Naive thymus-derived CD4-positive, alpha-beta T cell (primary cell): ENCODE results near the gene DDX10. TPM values are rescaled to one million over a fixed set of nuclear protein-coding genes. Genes with fewer than 3 reads are reported as not detected.
A peak's percentile ranks its signal among the peaks of the same experiment; 100 is the strongest.
"Not testable (repeated sequence)": the region's sequence is repeated elsewhere in the genome, so short reads cannot be mapped to it uniquely, and the experiment has no call there.

ENCODE experiments used
- ATAC-seq: fragments of 150-1000 bp; cut with Tn5 transposase; 2 replicates; pipeline ENCODE4 v1.10.0; 2021; ENCODE audit warnings: mild to moderate bottlenecking, moderate library complexity
- CTCF ChIA-PET: fragments of 350-600 bp; sonication (Branson Sonifier 250); formaldehyde crosslinking; loops from one replicate; lab custom pipeline; 2021; ENCODE audit warnings: antibody characterized with exemption; lab: Charles Lee
- POLR2A ChIA-PET: fragments of 350-600 bp; sonication (Branson Sonifier 250); formaldehyde crosslinking; loops from one replicate; lab custom pipeline; 2021; ENCODE audit warnings: antibody characterized with exemption, inconsistent platforms; lab: Charles Lee
- DNase-seq, 9 donors: peaks; one replicate each; pipeline versions ENCODE4 v3.0.0 to v3.0.0-alpha.2; 2020 to 2022; ENCODE audit warnings: mixed read lengths in 1 of 9
- H3K27ac ChIP-seq: one replicate; pipeline ENCODE4 v1.7.0; 2013; ENCODE audit warnings: mild to moderate bottlenecking, low read depth, low read length, moderate library complexity
- H3K27me3 ChIP-seq, 2 donors: one replicate each; pipeline ENCODE4 v1.7.0; 2013; ENCODE audit warnings: low read length in 2 of 2, mild to moderate bottlenecking in 2 of 2, moderate library complexity in 2 of 2; ENCODE audit not compliant: control insufficient read depth in 2 of 2, insufficient read depth in 2 of 2
- H3K36me3 ChIP-seq, 3 experiments: 1 replicate in 2 of 3; 2 replicates in 1 of 3; pipeline ENCODE4 v1.7.0; 2013; ENCODE audit warnings: low read length in 3 of 3, mild to moderate bottlenecking in 3 of 3, moderate library complexity in 1 of 3; ENCODE audit not compliant: insufficient read depth in 3 of 3, control insufficient read depth in 2 of 3
- H3K4me1 ChIP-seq, 2 donors: one replicate each; pipeline ENCODE4 v1.7.0; 2013; ENCODE audit warnings: low read length in 2 of 2, mild to moderate bottlenecking in 2 of 2, moderate library complexity in 1 of 2; ENCODE audit not compliant: control insufficient read depth in 2 of 2, insufficient read depth in 2 of 2
- H3K4me3 ChIP-seq: 2 replicates; pipeline ENCODE4 v1.7.0; 2013; ENCODE audit warnings: mild to moderate bottlenecking, low read length
- H3K9me3 ChIP-seq, 3 experiments: 1 replicate in 2 of 3; 2 replicates in 1 of 3; pipeline ENCODE4 v1.7.0; 2013; ENCODE audit warnings: low read length in 3 of 3; ENCODE audit not compliant: control insufficient read depth in 2 of 3
- H3K27ac Mint-ChIP-seq, 9 donors: one replicate each; pipeline ENCODE4 v1.8.0; 2020 to 2022; ENCODE audit warnings: mixed read lengths in 9 of 9, mild to moderate bottlenecking in 8 of 9, moderate library complexity in 5 of 9, inconsistent platforms in 2 of 9
- H3K27me3 Mint-ChIP-seq, 5 donors: one replicate each; pipeline ENCODE4 v1.8.0; 2021 to 2022; ENCODE audit warnings: mixed read lengths in 5 of 5, mild to moderate bottlenecking in 1 of 5
- H3K36me3 Mint-ChIP-seq, 5 donors: one replicate each; pipeline ENCODE4 v1.8.0; 2020 to 2022; ENCODE audit warnings: mixed read lengths in 5 of 5, mild to moderate bottlenecking in 3 of 5, inconsistent platforms in 1 of 5
- H3K4me1 Mint-ChIP-seq, 7 donors: one replicate each; pipeline ENCODE4 v1.8.0; 2020 to 2022; ENCODE audit warnings: mixed read lengths in 7 of 7, mild to moderate bottlenecking in 3 of 7, inconsistent platforms in 1 of 7
- H3K4me3 Mint-ChIP-seq, 10 donors: one replicate each; pipeline ENCODE4 v1.8.0; 2020 to 2022; ENCODE audit warnings: mild to moderate bottlenecking in 10 of 10, mixed read lengths in 10 of 10, moderate library complexity in 6 of 10, inconsistent platforms in 2 of 10
- H3K9me3 Mint-ChIP-seq, 11 donors: one replicate each; pipeline ENCODE4 v1.8.0; 2020 to 2022; ENCODE audit warnings: mixed read lengths in 11 of 11, mild to moderate bottlenecking in 4 of 11, inconsistent platforms in 1 of 11, moderate library complexity in 1 of 11
- intact Hi-C, 2 donors: fragments of 100-400 bp; cut with micrococcal nuclease; formaldehyde crosslinking; loops; one replicate each; pipeline ENCODE4 v1.15.1; 2023
- polyA plus RNA-seq, 2 donors: library from polyadenylated mRNA; unstranded; fragments of 300-500 nt; fragmentation: Illumina TruSeq; gene quantifications; one replicate each; pipeline ENCODE4 v1.2.3, GENCODE V29; 2021
- total RNA-seq, 6 experiments: library from RNA in 5 of 6; stranded (reverse) in 5 of 6; gene quantifications; 1 replicate in 5 of 6; 2 replicates in 1 of 6; pipeline ENCODE4 v1.2.3 and lab custom pipeline; 2021 to 2026

Gene DDX10
- total and polyA plus RNA-seq, 7 experiments from 2014 or later = 14.8 to 34.6 (median 22.4) TPM

DNA sequence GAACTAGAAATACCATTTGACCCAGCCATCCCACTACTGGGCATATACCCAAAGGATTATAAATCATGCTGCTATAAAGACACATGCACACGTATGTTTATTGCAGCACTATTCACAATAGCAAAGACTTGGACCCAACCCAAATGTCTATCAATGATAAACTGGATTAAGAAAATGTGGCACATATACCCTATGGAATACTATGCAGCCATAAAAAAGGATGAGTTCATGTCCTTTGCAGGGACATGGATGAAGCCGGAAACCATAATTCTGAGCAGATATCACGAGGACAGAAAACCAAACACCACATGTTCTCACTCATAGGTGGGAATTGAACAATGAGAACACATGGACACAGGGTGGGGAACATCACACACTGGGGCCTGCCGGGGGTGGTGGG lies 114.3 kb downstream of the DDX10 start:
- H3K27me3 ChIP-seq, H3K4me3 ChIP-seq, H3K36me3 ChIP-seq, H3K27me3 Mint-ChIP-seq, ATAC-seq, H3K4me3 Mint-ChIP-seq, H3K9me3 ChIP-seq, H3K27ac ChIP-seq, H3K27ac Mint-ChIP-seq, POLR2A ChIA-PET, DNase-seq, H3K4me1 ChIP-seq, CTCF ChIA-PET, intact Hi-C loops: not testable (repeated sequence)
- Mint-ChIP-seq H3K9me3 (peaks cover 0 to 17% (median 7%) of the 10 kb centered on the region in 11 donors), H3K36me3 (peaks cover 0 to 49% (median 29%) of the 10 kb centered on the region in 5 donors), H3K4me1 (peaks cover 2 to 18% (median 8%) of the 10 kb centered on the region in 7 donors)

DNA sequence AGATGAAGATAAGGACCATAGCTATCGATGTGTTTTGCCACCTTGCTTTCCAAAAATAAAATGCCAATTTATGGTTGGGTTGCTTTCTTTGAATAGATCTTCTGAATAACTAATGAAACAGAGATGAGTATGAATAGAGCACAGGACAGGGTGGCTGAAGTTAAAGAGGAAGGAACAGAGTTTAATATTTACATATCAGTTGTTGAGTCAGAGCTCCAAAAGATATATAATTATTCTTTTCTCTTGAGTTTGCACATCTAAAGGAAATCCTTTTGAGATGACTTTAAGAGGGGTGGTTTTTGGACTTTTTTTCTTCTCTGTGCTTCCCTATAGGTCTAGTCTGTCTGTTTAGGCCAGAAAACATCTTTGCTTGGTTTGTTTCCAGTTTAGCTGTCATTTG lies 115.2 kb downstream of the DDX10 start:
- H3K4me1 ChIP-seq = no peaks in the 10 kb centered on the region
- no peaks in the 10 kb centered on the region for H3K27me3 ChIP-seq
- H3K4me1 Mint-ChIP-seq = peaks cover 8 to 27% (median 18%) of the 10 kb centered on the region in 7 donors
- DNase-seq (no peak), ATAC-seq (no peak)
- no peak overlapping the region for H3K27ac ChIP-seq
- H3K27me3 Mint-ChIP-seq = no peaks in the 10 kb centered on the region
- intact Hi-C loops = no loop called here
- H3K27ac Mint-ChIP-seq = no peak overlapping the region
- peaks cover 0 to 15% (median 7%) of the 10 kb centered on the region in 11 donors for H3K9me3 Mint-ChIP-seq
- CTCF ChIA-PET = interaction anchor here (0.6 kb wide), 1 partner anchor 831 kb away, joined by 3 read pairs; no protein-coding TSS in a partner anchor
- H3K36me3 Mint-ChIP-seq = peaks cover 0 to 39% (median 25%) of the 10 kb centered on the region in 5 donors
- POLR2A ChIA-PET = no interaction called here
- H3K36me3 ChIP-seq = no peaks in the 10 kb centered on the region
- no peak overlapping the region for H3K4me3 ChIP-seq
- no peaks in the 10 kb centered on the region for H3K9me3 ChIP-seq
- no peak overlapping the region for H3K4me3 Mint-ChIP-seq

DNA sequence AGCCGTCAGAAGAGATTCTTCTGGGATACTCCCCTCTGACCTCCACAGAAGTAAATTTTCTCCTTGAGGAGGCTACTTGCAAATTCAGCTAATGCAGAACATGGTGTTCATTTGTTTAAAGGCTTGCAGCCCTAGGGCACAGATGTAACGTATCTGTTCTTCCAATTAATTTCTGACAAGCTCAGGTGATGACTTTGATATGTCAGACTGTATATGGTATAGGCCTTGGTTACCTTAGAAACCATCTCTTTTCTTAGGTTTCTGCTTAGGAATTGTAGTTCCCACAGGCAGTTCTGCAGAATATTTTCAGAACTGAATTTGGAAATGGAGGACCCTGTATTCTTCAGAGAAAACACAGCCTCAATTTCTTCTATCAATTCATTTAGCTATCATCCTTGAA lies 117.1 kb downstream of the DDX10 start:
- no peak overlapping the region for H3K4me3 ChIP-seq
- peaks cover 15 to 44% (median 34%) of the 10 kb centered on the region in 7 donors for H3K4me1 Mint-ChIP-seq
- H3K4me3 Mint-ChIP-seq = no peak overlapping the region
- no peaks in the 10 kb centered on the region for H3K27me3 Mint-ChIP-seq
- H3K36me3 Mint-ChIP-seq = peaks cover 0 to 27% (median 21%) of the 10 kb centered on the region in 5 donors
- no peaks in the 10 kb centered on the region for H3K4me1 ChIP-seq
- ChIA-PET POLR2A (no interaction called here), CTCF (no interaction called here)
- no peak overlapping the region for H3K27ac Mint-ChIP-seq
- H3K36me3 ChIP-seq = no peaks in the 10 kb centered on the region
- ATAC-seq (no peak), DNase-seq (no peak)
- no peak overlapping the region for H3K27ac ChIP-seq
- H3K9me3 Mint-ChIP-seq = peaks cover 0 to 8% (median 5%) of the 10 kb centered on the region in 11 donors
- intact Hi-C loops = no loop called here
- no peaks in the 10 kb centered on the region for H3K27me3 ChIP-seq
- no peaks in the 10 kb centered on the region for H3K9me3 ChIP-seq

DNA sequence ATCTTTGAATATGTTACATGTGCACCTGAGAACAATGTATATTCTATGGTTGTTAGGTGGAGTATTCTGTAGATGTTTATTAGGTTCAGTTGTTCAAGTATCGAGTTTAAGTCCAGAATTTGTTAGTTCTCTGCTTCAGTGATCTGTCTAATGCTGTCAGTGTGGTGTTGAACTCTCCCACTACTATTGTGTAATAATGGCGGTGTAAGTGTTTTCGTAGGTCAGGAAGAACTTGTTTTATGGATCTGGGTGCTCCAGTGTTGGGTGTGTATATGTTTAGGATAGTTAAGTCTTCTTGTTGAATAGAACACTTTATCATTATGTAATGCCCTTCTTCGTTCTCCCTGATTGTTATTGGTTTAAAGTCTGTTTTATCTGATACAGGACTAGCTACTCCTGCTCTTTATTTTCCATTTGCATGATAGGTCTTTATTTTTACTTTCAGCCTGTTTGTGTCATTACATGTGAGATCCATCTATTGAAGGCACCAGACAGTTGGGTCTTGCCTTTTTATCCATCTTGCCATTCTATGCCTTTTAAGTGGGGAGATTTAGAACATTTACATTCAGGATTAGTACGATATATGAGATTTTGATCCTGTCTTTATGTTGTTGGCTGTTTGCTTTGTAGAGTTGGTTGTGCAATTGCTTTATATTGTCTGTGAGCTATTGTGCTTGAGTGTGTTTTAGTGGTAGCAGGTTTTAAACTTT lies 121.6 kb downstream of the DDX10 start:
- Histone ChIP-seq H3K27me3 (no peaks in the 10 kb centered on the region), H3K4me1 (no peaks in the 10 kb centered on the region), H3K4me3 (no peak overlapping the region), H3K36me3 (no peaks in the 10 kb centered on the region), H3K9me3 (no peaks in the 10 kb centered on the region), H3K27ac (no peak overlapping the region)
- Mint-ChIP-seq H3K4me1 (peaks cover 20 to 70% (median 57%) of the 10 kb centered on the region in 7 donors), H3K27me3 (no peaks in the 10 kb centered on the region), H3K4me3 (no peak overlapping the region), H3K27ac (no peak overlapping the region), H3K36me3 (peaks cover 0 to 22% (median 11%) of the 10 kb centered on the region in 5 donors), H3K9me3 (peaks cover 0 to 8% (median 0%) of the 10 kb centered on the region in 11 donors)
- no peak for ATAC-seq
- POLR2A ChIA-PET = interaction anchor here (0.6 kb wide), 1 partner anchor 324 kb away, joined by 5 read pairs; no protein-coding TSS in a partner anchor
- CTCF ChIA-PET = no interaction called here
- intact Hi-C loops = no loop called here
- no peak for DNase-seq

DNA sequence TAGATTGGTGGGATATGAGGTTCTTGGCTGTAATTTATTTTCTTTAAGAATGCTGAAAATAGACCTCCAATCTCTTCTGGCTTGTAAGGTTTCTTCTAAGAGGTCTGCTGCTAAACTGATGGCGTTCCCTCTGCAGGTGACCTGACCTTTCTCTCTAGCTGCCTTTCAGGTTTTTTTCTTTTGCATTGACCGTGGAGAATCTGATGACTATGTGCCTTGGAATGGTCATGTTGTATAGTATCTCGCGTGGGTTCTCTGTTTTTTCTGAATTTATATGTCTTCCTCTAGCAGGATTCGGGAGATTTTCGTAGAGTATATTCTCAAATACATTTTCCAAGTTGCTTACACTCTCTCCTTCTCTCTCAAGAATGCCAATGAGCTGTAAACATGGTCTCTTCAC lies 122.2 kb downstream of the DDX10 start:
- no peaks in the 10 kb centered on the region for H3K36me3 ChIP-seq
- H3K4me1 Mint-ChIP-seq = peaks cover 20 to 71% (median 57%) of the 10 kb centered on the region in 7 donors
- ChIA-PET POLR2A (interaction anchor here (0.6 kb wide), 1 partner anchor 324 kb away, joined by 5 read pairs; no protein-coding TSS in a partner anchor), CTCF (interaction anchor here (0.5 kb wide), 1 partner anchor 1540 kb away, joined by 4 read pairs; no protein-coding TSS in a partner anchor)
- peaks cover 0 to 8% (median 0%) of the 10 kb centered on the region in 11 donors for H3K9me3 Mint-ChIP-seq
- no peaks in the 10 kb centered on the region for H3K27me3 Mint-ChIP-seq
- H3K36me3 Mint-ChIP-seq = peaks cover 0 to 23% (median 11%) of the 10 kb centered on the region in 5 donors
- no peaks in the 10 kb centered on the region for H3K4me1 ChIP-seq
- intact Hi-C loops = no loop called here
- H3K4me3 ChIP-seq = no peak overlapping the region
- no peaks in the 10 kb centered on the region for H3K9me3 ChIP-seq
- no peak for ATAC-seq
- H3K27ac ChIP-seq = no peak overlapping the region
- no peak overlapping the region for H3K4me3 Mint-ChIP-seq
- DNase-seq = no peak
- no peak overlapping the region for H3K27ac Mint-ChIP-seq
- H3K27me3 ChIP-seq = no peaks in the 10 kb centered on the region

DNA sequence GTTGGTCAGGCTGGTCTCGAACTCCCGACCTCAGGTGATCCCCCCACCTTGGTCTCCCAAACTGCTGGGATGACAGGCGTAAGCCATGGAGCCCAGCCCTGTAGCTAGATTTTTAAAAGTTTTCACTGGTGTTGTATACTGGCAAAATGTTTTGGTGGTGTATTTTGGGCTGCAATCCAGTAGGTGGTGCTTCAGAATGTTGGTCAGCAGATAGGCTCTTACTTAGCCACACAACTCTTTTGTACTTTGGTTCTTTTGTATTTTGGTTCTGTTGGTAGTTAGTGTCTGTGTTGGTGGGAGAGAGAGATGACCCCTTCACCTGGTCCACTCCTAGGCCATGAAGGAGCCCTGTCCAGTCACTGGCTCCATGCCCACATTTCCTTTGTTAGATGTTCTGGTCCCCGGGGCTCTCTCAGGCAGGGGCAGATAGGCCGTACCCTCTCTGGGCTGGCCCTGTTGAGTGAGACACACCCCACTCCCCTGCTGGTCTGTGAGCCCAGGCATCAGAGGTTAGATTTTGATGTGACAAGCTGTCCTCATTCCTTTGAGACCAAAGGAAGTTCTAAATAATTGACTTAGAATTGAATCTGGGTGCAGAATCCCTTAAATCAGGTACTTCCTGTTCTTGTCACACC lies 123.8 kb downstream of the DDX10 start:
- CTCF ChIA-PET = no interaction called here
- H3K36me3 Mint-ChIP-seq = peaks cover 0 to 22% (median 6%) of the 10 kb centered on the region in 5 donors
- Histone ChIP-seq H3K36me3 (no peaks in the 10 kb centered on the region), H3K27me3 (no peaks in the 10 kb centered on the region), H3K9me3 (no peaks in the 10 kb centered on the region), H3K4me1 (no peaks in the 10 kb centered on the region), H3K27ac (no peak overlapping the region), H3K4me3 (no peak overlapping the region)
- H3K27me3 Mint-ChIP-seq = no peaks in the 10 kb centered on the region
- H3K4me3 Mint-ChIP-seq = no peak overlapping the region
- peaks cover 20 to 62% (median 50%) of the 10 kb centered on the region in 7 donors for H3K4me1 Mint-ChIP-seq
- peaks cover 0 to 8% (median 0%) of the 10 kb centered on the region in 11 donors for H3K9me3 Mint-ChIP-seq
- no peak overlapping the region for H3K27ac Mint-ChIP-seq
- DNase-seq = peak in 1 of 9 donors; percentile 2
- POLR2A ChIA-PET = no interaction called here
- intact Hi-C loops = loop anchor here in 1 of 2 donors (2.0 kb wide), 1 partner anchor 82 kb away; no protein-coding TSS in a partner anchor
- ATAC-seq = no peak
